ENCODE measurements around the gene LGALS4.
"Not testable (repeated sequence)": the region's sequence is repeated elsewhere in the genome, so short reads cannot be mapped to it uniquely, and the experiment has no call there.

The LGALS4 gene

GRCh38 chr19:38842439-38843174, 29.9 kb upstream of the LGALS4 start:
- DNase-seq (ENCODE audit: low read depth), result peak; percentile 54

GRCh38 chr19:38841787-38842438, 29.2 kb upstream of the LGALS4 start:
- no peak for DNase-seq (ENCODE audit: low read depth)

GRCh38 chr19:38841180-38841766, 28.5 kb upstream of the LGALS4 start:
- DNase-seq (ENCODE audit: low read depth), result no peak

- no peak for DNase-seq (ENCODE audit: low read depth)
Measured at GRCh38 chr19:38840583-38840968, 27.8 kb upstream of the LGALS4 start.

- DNase-seq (ENCODE audit: low read depth), result no peak
Measured at GRCh38 chr19:38839816-38840582, 27.3 kb upstream of the LGALS4 start.

- DNase-seq (ENCODE audit: low read depth), result no peak
Measured at GRCh38 chr19:38838986-38839761, 26.4 kb upstream of the LGALS4 start.

- DNase-seq (ENCODE audit: low read depth), result peak; percentile 60
Measured at GRCh38 chr19:38838208-38838985, 25.7 kb upstream of the LGALS4 start.

- no peak for DNase-seq (ENCODE audit: low read depth)
Measured at GRCh38 chr19:38837656-38838121, 24.9 kb upstream of the LGALS4 start.

GRCh38 chr19:38836983-38837626, 24.4 kb upstream of the LGALS4 start:
- DNase-seq (ENCODE audit: low read depth), result no peak

GRCh38 chr19:38836159-38836982, 23.6 kb upstream of the LGALS4 start:
- DNase-seq (ENCODE audit: low read depth), result no peak

- no peak for DNase-seq (ENCODE audit: low read depth)
Measured at GRCh38 chr19:38834590-38834989, 21.8 kb upstream of the LGALS4 start.

- no peak for DNase-seq (ENCODE audit: low read depth)
Measured at GRCh38 chr19:38834104-38834490, 21.4 kb upstream of the LGALS4 start.

- no peak for DNase-seq (ENCODE audit: low read depth)
Measured at GRCh38 chr19:38833092-38833425, 20.3 kb upstream of the LGALS4 start.

- no peak for DNase-seq (ENCODE audit: low read depth)
Measured at GRCh38 chr19:38831142-38831605, 18.4 kb upstream of the LGALS4 start.

GRCh38 chr19:38830039-38830733, 17.4 kb upstream of the LGALS4 start:
- DNase-seq (ENCODE audit: low read depth), result no peak

GRCh38 chr19:38829203-38829602, 16.5 kb upstream of the LGALS4 start:
- DNase-seq (ENCODE audit: low read depth), result not testable (repeated sequence)

GRCh38 chr19:38826856-38827551, 14.3 kb upstream of the LGALS4 start:
- DNase-seq (ENCODE audit: low read depth), result no peak

GRCh38 chr19:38825936-38826335, 13.2 kb upstream of the LGALS4 start:
- not testable (repeated sequence) for DNase-seq (ENCODE audit: low read depth)

All from activated T-cell treated with anti-CD3 and anti-CD28 coated beads for 48 hours (primary cell).